IMR-90 (cell line): Measurements from ENCODE around the gene STX8. TPM values are rescaled to one million over a fixed set of nuclear protein-coding genes. Genes with fewer than 3 reads are reported as not detected.

Source experiments
- ATAC-seq: fragments of 200-7000 bp; cut with Tn5 transposase; 2 replicates; pipeline ENCODE4 v1.9.1; 2020; ENCODE audit warnings: low read depth, mild to moderate bottlenecking, moderate library complexity
- BruUV-seq: library from RNA; stranded (reverse); fragments of 400-500 nt; replicated peaks from 2 replicates; lab custom pipeline; 2021; lab: Mats Ljungman, UMichigan
- CTCF ChIA-PET: fragments of 300-600 bp; formaldehyde crosslinking; extraction: SDS; loops from one replicate; lab custom pipeline; 2021; ENCODE audit warnings: antibody characterized with exemption; lab: Yijun Ruan, JAX
- POLR2A ChIA-PET: fragments of 300-600 bp; sonication (Branson Sonifier 250); formaldehyde crosslinking; loops from one replicate; lab custom pipeline; 2022; ENCODE audit warnings: antibody characterized with exemption; ENCODE audit not compliant: unreplicated experiment; lab: Charles Lee
- DNase-seq: peaks from one replicate; pipeline ENCODE4 v3.0.0; 2013
- H2AFZ ChIP-seq: replicated peaks from 2 replicates; pipeline ENCODE3; 2013; ENCODE audit warnings: low read length, mild to moderate bottlenecking; ENCODE audit not compliant: poor library complexity
- H2AK5ac ChIP-seq: 2 replicates; pipeline ENCODE4 v1.6.1; 2013; ENCODE audit warnings: low read depth, low read length, inconsistent platforms
- H2AK9ac ChIP-seq: replicated peaks from 2 replicates; pipeline ENCODE3; 2013; ENCODE audit warnings: mild to moderate bottlenecking, low read depth, low read length, moderate library complexity; ENCODE audit not compliant: poor library complexity
- H2BK120ac ChIP-seq: 2 replicates; pipeline ENCODE4 v1.6.1; 2013; ENCODE audit warnings: low read depth, low read length, inconsistent platforms
- H2BK15ac ChIP-seq: 3 replicates; pipeline ENCODE4 v1.6.1; 2013; ENCODE audit warnings: low read depth, low read length, inconsistent platforms
- H2BK20ac ChIP-seq: 2 replicates; pipeline ENCODE4 v1.6.1; 2013; ENCODE audit warnings: low read depth, mild to moderate bottlenecking, inconsistent platforms, low read length, moderate library complexity
- H2BK5ac ChIP-seq: 2 replicates; pipeline ENCODE4 v1.6.1; 2013; ENCODE audit warnings: mild to moderate bottlenecking, low read depth, low read length, inconsistent platforms; ENCODE audit not compliant: poor library complexity, severe bottlenecking
- H3K14ac ChIP-seq: replicated peaks from 2 replicates; pipeline ENCODE4 v1.6.1; 2013; ENCODE audit warnings: low read depth, low read length, inconsistent platforms
- H3K18ac ChIP-seq: 2 replicates; pipeline ENCODE4 v1.6.1; 2013; ENCODE audit warnings: low read depth, low read length, control low read depth
- H3K23ac ChIP-seq: 2 replicates; pipeline ENCODE4 v1.6.1; 2013; ENCODE audit warnings: low read depth, low read length, inconsistent platforms
- H3K27ac ChIP-seq: 2 replicates; pipeline ENCODE4 v1.5.1; 2013; ENCODE audit warnings: mild to moderate bottlenecking, control low read depth, low read length; ENCODE audit not compliant: insufficient read depth
- H3K27me3 ChIP-seq: 2 replicates; pipeline ENCODE4 v1.6.1; 2013; ENCODE audit warnings: low read length; ENCODE audit not compliant: control insufficient read depth, insufficient read depth
- H3K36me3 ChIP-seq: 2 replicates; pipeline ENCODE4 v1.6.1; 2013; ENCODE audit warnings: low read length, mixed read lengths; ENCODE audit not compliant: control insufficient read depth, insufficient read depth
- H3K4ac ChIP-seq: 2 replicates; pipeline ENCODE4 v1.6.1; 2013; ENCODE audit warnings: low read depth, low read length, inconsistent platforms
- H3K4me1 ChIP-seq: 2 replicates; pipeline ENCODE4 v1.6.1; 2013; ENCODE audit warnings: low read length, mixed read lengths; ENCODE audit not compliant: control insufficient read depth, insufficient read depth
- H3K4me2 ChIP-seq: 2 replicates; pipeline ENCODE4 v1.6.1; 2013; ENCODE audit warnings: low read depth, mild to moderate bottlenecking, control low read depth, low read length, moderate library complexity
- H3K4me3 ChIP-seq: 2 replicates; pipeline ENCODE4 v1.5.1; 2013; ENCODE audit warnings: low read depth, mild to moderate bottlenecking, control low read depth, low read length, moderate library complexity; ENCODE audit not compliant: insufficient read depth
- H3K56ac ChIP-seq: 2 replicates; pipeline ENCODE4 v1.6.1; 2013; ENCODE audit warnings: low read length, inconsistent platforms; ENCODE audit not compliant: insufficient read depth; ENCODE audit errors: extremely low read depth
- H3K79me1 ChIP-seq, 2 experiments: 2 replicates each; pipeline ENCODE4 v1.6.1; 2013; ENCODE audit warnings: low read length in 2 of 2, inconsistent platforms in 1 of 2, low read depth in 1 of 2
- H3K9ac ChIP-seq: 2 replicates; pipeline ENCODE4 v1.6.1; 2013; ENCODE audit warnings: low read depth, low read length, control low read depth
- H3K9me1 ChIP-seq: 2 replicates; pipeline ENCODE4 v1.6.1; 2013; ENCODE audit warnings: low read length, inconsistent platforms; ENCODE audit not compliant: insufficient read depth
- H3K9me3 ChIP-seq: 2 replicates; pipeline ENCODE4 v1.6.1; 2013; ENCODE audit warnings: low read length; ENCODE audit not compliant: control insufficient read depth, insufficient read depth
- H4K20me1 ChIP-seq: 2 replicates; pipeline ENCODE4 v1.6.1; 2013; ENCODE audit warnings: low read length, inconsistent platforms; ENCODE audit not compliant: insufficient read depth
- H4K5ac ChIP-seq: 2 replicates; pipeline ENCODE4 v1.6.1; 2013; ENCODE audit warnings: mild to moderate bottlenecking, low read depth, low read length, control low read depth
- H4K8ac ChIP-seq, 2 experiments: 2 replicates each; pipeline ENCODE4 v1.6.1; 2013; ENCODE audit warnings: low read depth in 2 of 2, low read length in 2 of 2, control low read depth in 1 of 2, inconsistent platforms in 1 of 2
- H4K91ac ChIP-seq: 2 replicates; pipeline ENCODE4 v1.6.1; 2013; ENCODE audit warnings: low read depth, low read length, inconsistent platforms; ENCODE audit not compliant: insufficient read depth
- BHLHE40 ChIP-seq: fragments of 150-350 bp; IDR thresholded peaks from 2 replicates; pipeline ENCODE4 v1.6.1; 2016; ENCODE audit warnings: mild to moderate bottlenecking, low read depth, low read length
- CEBPB ChIP-seq: IDR thresholded peaks from 2 replicates; pipeline ENCODE4 v1.6.1; 2012; ENCODE audit warnings: low read depth, low read length, improper control_type of control experiment
- CHD1 ChIP-seq: IDR thresholded peaks from 2 replicates; pipeline ENCODE4 v1.6.1; 2012; ENCODE audit warnings: low read depth, low read length, improper control_type of control experiment
- FOS ChIP-seq: fragments of 150-350 bp; IDR thresholded peaks from 2 replicates; pipeline ENCODE4 v1.6.1; 2016; ENCODE audit warnings: low read depth, low read length
- MAZ ChIP-seq: IDR thresholded peaks from 2 replicates; pipeline ENCODE4 v1.6.1; 2012; ENCODE audit warnings: low read depth, mild to moderate bottlenecking, low read length, improper control_type of control experiment, moderate library complexity, borderline replicate concordance
- MXI1 ChIP-seq: IDR thresholded peaks from 2 replicates; pipeline ENCODE4 v1.6.1; 2012; ENCODE audit warnings: low read depth, mild to moderate bottlenecking, low read length, moderate library complexity, borderline replicate concordance
- NFE2L2 ChIP-seq: fragments of 150-350 bp; IDR thresholded peaks from 2 replicates; pipeline ENCODE4 v1.6.1; 2016; ENCODE audit warnings: low read depth, mild to moderate bottlenecking, low read length
- RAD21 ChIP-seq: IDR thresholded peaks from 2 replicates; pipeline ENCODE4 v1.6.1; 2012; ENCODE audit warnings: low read length, improper control_type of control experiment
- RCOR1 ChIP-seq: IDR thresholded peaks from 2 replicates; pipeline ENCODE4 v1.6.1; 2012; ENCODE audit warnings: mild to moderate bottlenecking, low read length, improper control_type of control experiment; ENCODE audit not compliant: insufficient replicate concordance
- RFX5 ChIP-seq: IDR thresholded peaks from 2 replicates; pipeline ENCODE4 v1.8.0; 2012; ENCODE audit warnings: low read depth, mild to moderate bottlenecking, low read length, moderate library complexity
- SMC3 ChIP-seq: fragments of 150-350 bp; IDR thresholded peaks from 2 replicates; pipeline ENCODE4 v1.6.1; 2016; ENCODE audit warnings: low read depth, mild to moderate bottlenecking, antibody characterized with exemption, low read length, moderate library complexity
- WGBS, 2 experiments: methylation state at CpG; one replicate each; pipeline versions ENCODE4 v1.1.5 to v1.1.7; 2013; ENCODE audit warnings: missing lambda C conversion rate in 2 of 2; ENCODE audit not compliant: insufficient read length in 1 of 2; ENCODE audit errors: extremely low coverage in 2 of 2; 5-methylcytosine and 5-hydroxymethylcytosine counted together
- dilution Hi-C: fragments of 300-500 bp; cut with HindIII; formaldehyde crosslinking; loops from one replicate; pipeline ENCODE4 v1.14.3; 2018; ENCODE audit warnings: low sequenced_read_pairs; ENCODE audit not compliant: unreplicated experiment
- in situ Hi-C: fragments of 300-500 bp; cut with MboI; formaldehyde crosslinking; loops from 3 replicates; pipeline ENCODE4 v1.14.3; 2019; ENCODE audit warnings: low sequenced_read_pairs, inconsistent platforms, mixed read lengths
- intact Hi-C: fragments of 100-400 bp; cut with micrococcal nuclease; formaldehyde crosslinking; loops from 2 replicates; pipeline ENCODE4 v1.10.0; 2022
- polyA plus RNA-seq, 3 experiments: library from polyadenylated mRNA; depleted of rRNA; stranded (reverse); fragments of >200 nt; gene quantifications; 2 replicates each; pipeline ENCODE4 v1.2.3, GENCODE V29; 2012; ENCODE audit warnings: low replicate concordance in 1 of 3
- total RNA-seq: library from RNA; depleted of rRNA; stranded (reverse); fragments of >200 nt; gene quantifications from 2 replicates; pipeline ENCODE4 v1.2.3, GENCODE V29; 2012
- TF ChIP-seq, protein P1 (sequence below): fragments of 150-350 bp; IDR thresholded peaks from 2 replicates; pipeline ENCODE4 v1.6.1; 2016; ENCODE audit warnings: low read depth, mild to moderate bottlenecking, low read length, moderate library complexity, borderline replicate concordance
- TF ChIP-seq, protein P2 (sequence below): conservative IDR thresholded peaks from 2 replicates; pipeline ENCODE4 v1.5.1; 2012; ENCODE audit warnings: mild to moderate bottlenecking, low read depth, low read length, improper control_type of control experiment

The STX8 gene
- total and polyA plus RNA-seq, 2 of the 4 experiments (the other 2 are of a cell fraction) = 26.5 to 47.0 TPM

DNA sequence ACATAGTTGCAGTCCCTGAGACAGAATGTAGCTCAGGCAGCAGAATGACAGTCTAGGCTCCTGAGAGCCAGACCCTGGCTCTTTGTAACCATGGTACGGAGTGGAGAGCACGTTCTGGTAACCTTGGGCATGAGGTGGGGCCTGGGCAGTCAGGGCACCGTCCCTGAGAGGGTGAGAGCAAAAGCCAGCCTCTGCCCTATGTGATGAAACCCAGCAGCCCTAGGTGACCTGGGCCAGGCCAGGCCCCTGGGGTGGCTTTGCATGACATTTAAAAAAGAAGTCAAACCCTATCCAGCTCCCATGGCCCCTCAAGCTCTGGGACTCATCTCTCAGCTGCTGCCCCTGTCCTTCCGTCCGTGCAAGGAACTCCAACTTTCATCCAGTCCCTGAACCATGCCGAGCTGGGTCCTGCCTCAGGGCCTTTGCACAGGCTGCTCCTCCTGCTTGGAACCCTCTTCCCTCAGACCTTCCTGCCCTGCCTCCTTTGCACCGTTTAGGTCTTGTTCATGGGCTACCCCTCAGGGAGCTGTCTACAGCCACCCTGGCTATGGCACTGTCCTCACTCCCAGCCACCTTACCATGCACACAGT lies 365.7 kb downstream of the STX8 start:
- Histone ChIP-seq H3K79me1 (no peaks in the 10 kb centered on the region), H2AFZ (no peak overlapping the region), H3K56ac (no peak overlapping the region), H3K18ac (no peak overlapping the region), H3K9me1 (no peaks in the 10 kb centered on the region), H4K8ac (no peak overlapping the region), H3K4me1 (no peaks in the 10 kb centered on the region; the same call in 1 of the 2 replicates), H3K36me3 (no peaks in the 10 kb centered on the region), H2BK15ac (no peak overlapping the region), H3K27ac (no peak overlapping the region), H3K9ac (no peak overlapping the region), H3K14ac (no peak overlapping the region), H4K91ac (no peak overlapping the region), H3K27me3 (peaks cover 17% of the 10 kb centered on the region; the same call in 1 of the 2 replicates), H2AK5ac (no peak overlapping the region), H3K9me3 (no peaks in the 10 kb centered on the region), H2BK20ac (no peak overlapping the region), H2BK120ac (no peak overlapping the region), H2AK9ac (no peak overlapping the region), H3K4ac (no peak overlapping the region), H3K4me2 (no peak overlapping the region), H2BK5ac (no peak overlapping the region), H3K23ac (no peak overlapping the region), H3K4me3 (no peak overlapping the region), H4K20me1 (no peaks in the 10 kb centered on the region), H4K5ac (no peak overlapping the region)
- intact Hi-C loops = loop anchor here (10.0 kb wide), 1 partner anchor 65 kb away; no protein-coding TSS in a partner anchor
- ATAC-seq (no peak), DNase-seq (no peak)
- in situ Hi-C loops = loop anchor here (10.0 kb wide), 1 partner anchor 65 kb away; no protein-coding TSS in a partner anchor
- 75% methylated on average over 5 of the region's 7 CpGs; no CpG with 5 or more reads in 1 of the 2 experiments for WGBS, 2 experiments
- no TSS peak for BruUV-seq
- TF ChIP-seq RCOR1 = no peak
- TF ChIP-seq, protein P1, sequence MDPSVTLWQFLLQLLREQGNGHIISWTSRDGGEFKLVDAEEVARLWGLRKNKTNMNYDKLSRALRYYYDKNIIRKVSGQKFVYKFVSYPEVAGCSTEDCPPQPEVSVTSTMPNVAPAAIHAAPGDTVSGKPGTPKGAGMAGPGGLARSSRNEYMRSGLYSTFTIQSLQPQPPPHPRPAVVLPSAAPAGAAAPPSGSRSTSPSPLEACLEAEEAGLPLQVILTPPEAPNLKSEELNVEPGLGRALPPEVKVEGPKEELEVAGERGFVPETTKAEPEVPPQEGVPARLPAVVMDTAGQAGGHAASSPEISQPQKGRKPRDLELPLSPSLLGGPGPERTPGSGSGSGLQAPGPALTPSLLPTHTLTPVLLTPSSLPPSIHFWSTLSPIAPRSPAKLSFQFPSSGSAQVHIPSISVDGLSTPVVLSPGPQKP = no peak
- no peak for TF ChIP-seq NFE2L2
- TF ChIP-seq CEBPB = no peak
- TF ChIP-seq RAD21 = no peak
- no peak for TF ChIP-seq MAZ
- TF ChIP-seq FOS = no peak
- TF ChIP-seq, protein P2, sequence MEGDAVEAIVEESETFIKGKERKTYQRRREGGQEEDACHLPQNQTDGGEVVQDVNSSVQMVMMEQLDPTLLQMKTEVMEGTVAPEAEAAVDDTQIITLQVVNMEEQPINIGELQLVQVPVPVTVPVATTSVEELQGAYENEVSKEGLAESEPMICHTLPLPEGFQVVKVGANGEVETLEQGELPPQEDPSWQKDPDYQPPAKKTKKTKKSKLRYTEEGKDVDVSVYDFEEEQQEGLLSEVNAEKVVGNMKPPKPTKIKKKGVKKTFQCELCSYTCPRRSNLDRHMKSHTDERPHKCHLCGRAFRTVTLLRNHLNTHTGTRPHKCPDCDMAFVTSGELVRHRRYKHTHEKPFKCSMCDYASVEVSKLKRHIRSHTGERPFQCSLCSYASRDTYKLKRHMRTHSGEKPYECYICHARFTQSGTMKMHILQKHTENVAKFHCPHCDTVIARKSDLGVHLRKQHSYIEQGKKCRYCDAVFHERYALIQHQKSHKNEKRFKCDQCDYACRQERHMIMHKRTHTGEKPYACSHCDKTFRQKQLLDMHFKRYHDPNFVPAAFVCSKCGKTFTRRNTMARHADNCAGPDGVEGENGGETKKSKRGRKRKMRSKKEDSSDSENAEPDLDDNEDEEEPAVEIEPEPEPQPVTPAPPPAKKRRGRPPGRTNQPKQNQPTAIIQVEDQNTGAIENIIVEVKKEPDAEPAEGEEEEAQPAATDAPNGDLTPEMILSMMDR = no peak
- TF ChIP-seq RFX5 = no peak
- no peak for TF ChIP-seq CHD1
- no peak for TF ChIP-seq SMC3
- no peak for TF ChIP-seq MXI1
- no peak for TF ChIP-seq BHLHE40
- POLR2A ChIA-PET = no interaction called here
- CTCF ChIA-PET = no interaction called here
- dilution Hi-C loops = no loop called here
